Measurements from ENCODE around the gene CEP55. TPM values are rescaled to one million over a fixed set of nuclear protein-coding genes. Genes with fewer than 3 reads are reported as not detected.

Gene CEP55
- total RNA-seq, 1 experiment from 2014 or later: 62.6 TPM

GRCh38 chr10:93554760-93555432 lies 58.5 kb downstream of the CEP55 start:
- Histone ChIP-seq H2AFZ (ENCODE audit: low read length) (peak overlapping the region; percentile 76), H3K4me2 (ENCODE audit: low read length) (peak overlapping the region; percentile 51)
- POLR2A ChIA-PET (ENCODE audit: unreplicated experiment): interaction anchor here (0.6 kb wide), 1 partner anchor 124 kb away, joined by 8 read pairs; no protein-coding TSS in a partner anchor

GRCh38 chr10:93559490-93559889 lies 63.1 kb downstream of the CEP55 start:
- no peak for DNase-seq
- H3K36me3 ChIP-seq (ENCODE audit: low read depth, low read length): no peaks in the 10 kb centered on the region
- POLR2A ChIA-PET (ENCODE audit: unreplicated experiment): no interaction called here
- no peak overlapping the region for H3K27ac ChIP-seq (ENCODE audit: low read length)
- H2AFZ ChIP-seq (ENCODE audit: low read length): no peak overlapping the region
- TF ChIP-seq EZH2 (IDR thresholded peaks at IDR 0.05; ENCODE audit: low read length, unreplicated experiment) (no peak), EZH2phosphoT487 (IDR thresholded peaks at IDR 0.05; ENCODE audit: borderline replicate concordance, low read length) (no peak), CTCF (conservative IDR thresholded peaks at IDR 0.05; ENCODE audit: low read depth, low read length) (no peak)
- no peak overlapping the region for H3K9ac ChIP-seq (ENCODE audit: low read length)
- ATAC-seq: no peak
- H3K4me1 ChIP-seq (ENCODE audit: insufficient read depth, low read length): peaks cover 5% of the 10 kb centered on the region
- no peaks in the 10 kb centered on the region for H4K20me1 ChIP-seq (ENCODE audit: low read length)
- intact Hi-C loops (cut with micrococcal nuclease): no loop called here
- no peaks in the 10 kb centered on the region for H3K9me3 ChIP-seq (ENCODE audit: low read length)
- H3K4me3 ChIP-seq (ENCODE audit: low read length): no peak overlapping the region
- no peaks in the 10 kb centered on the region for H3K27me3 ChIP-seq (ENCODE audit: low read length)
- CTCF ChIA-PET: no interaction called here
- H3K4me2 ChIP-seq (ENCODE audit: low read length): no peak overlapping the region
- BruUV-seq (replicated peaks): no TSS peak
- no peaks in the 10 kb centered on the region for H3K79me2 ChIP-seq (ENCODE audit: low read length)
- no peaks in the 10 kb centered on the region for H3K9me2 ChIP-seq (replicated peaks; ENCODE audit: low read length)
- H3F3A ChIP-seq (ENCODE audit: low read length, unreplicated experiment): no peaks in the 10 kb centered on the region

More at GRCh38 chr10:93554760-93555432, 58.5 kb downstream of the CEP55 start:
- Histone ChIP-seq H4K20me1 (ENCODE audit: low read length) (no peaks in the 10 kb centered on the region), H3F3A (ENCODE audit: low read length, unreplicated experiment) (no peaks in the 10 kb centered on the region), H3K79me2 (ENCODE audit: low read length) (no peaks in the 10 kb centered on the region), H3K9me3 (ENCODE audit: low read length) (no peaks in the 10 kb centered on the region), H3K36me3 (ENCODE audit: low read depth, low read length) (no peaks in the 10 kb centered on the region), H3K9ac (ENCODE audit: low read length) (no peak overlapping the region; the same call in 1 of the 2 replicates), H3K27ac (ENCODE audit: low read length) (0 out of 2 replicates have a peak overlapping the region, but pooled peaks have one; percentile 18), H3K4me3 (ENCODE audit: low read length) (no peak overlapping the region), H3K9me2 (replicated peaks; ENCODE audit: low read length) (no peaks in the 10 kb centered on the region), H3K27me3 (ENCODE audit: low read length) (no peaks in the 10 kb centered on the region), H3K4me1 (ENCODE audit: insufficient read depth, low read length) (peaks cover 5% of the 10 kb centered on the region)
- no TSS peak for BruUV-seq (replicated peaks)
- ATAC-seq (peak; percentile 88), DNase-seq (peak; percentile 77)
- CTCF ChIA-PET: interaction anchor here (1.0 to 1.3 kb wide), 2 partner anchors 123 to 126 kb away, joined by 4 to 21 read pairs; no protein-coding TSS in a partner anchor
- intact Hi-C loops (cut with micrococcal nuclease): loop anchor here (1.0 kb wide), 1 partner anchor 125 kb away; no protein-coding TSS in a partner anchor
- TF ChIP-seq EZH2 (IDR thresholded peaks at IDR 0.05; ENCODE audit: low read length, unreplicated experiment) (no peak), EZH2phosphoT487 (IDR thresholded peaks at IDR 0.05; ENCODE audit: borderline replicate concordance, low read length) (no peak), CTCF (conservative IDR thresholded peaks at IDR 0.05; ENCODE audit: low read depth, low read length) (peak; percentile 73)

- H4K20me1 ChIP-seq (ENCODE audit: low read length): no peaks in the 10 kb centered on the region
- BruUV-seq (replicated peaks): no TSS peak
Measured at GRCh38 chr10:93560541-93560940, 64.1 kb downstream of the CEP55 start.

More at GRCh38 chr10:93560541-93560940, 64.1 kb downstream of the CEP55 start:
- TF ChIP-seq CTCF (conservative IDR thresholded peaks at IDR 0.05; ENCODE audit: low read depth, low read length): no peak
- TF ChIP-seq EZH2phosphoT487 (IDR thresholded peaks at IDR 0.05; ENCODE audit: borderline replicate concordance, low read length): no peak
- TF ChIP-seq EZH2 (IDR thresholded peaks at IDR 0.05; ENCODE audit: low read length, unreplicated experiment): no peak
- H2AFZ ChIP-seq (ENCODE audit: low read length): no peak overlapping the region
- H3K79me2 ChIP-seq (ENCODE audit: low read length): no peaks in the 10 kb centered on the region
- H3K4me2 ChIP-seq (ENCODE audit: low read length): no peak overlapping the region
- no peaks in the 10 kb centered on the region for H3K9me3 ChIP-seq (ENCODE audit: low read length)
- intact Hi-C loops (cut with micrococcal nuclease): no loop called here
- H3F3A ChIP-seq (ENCODE audit: low read length, unreplicated experiment): no peaks in the 10 kb centered on the region
- POLR2A ChIA-PET (ENCODE audit: unreplicated experiment): no interaction called here
- no peaks in the 10 kb centered on the region for H3K27me3 ChIP-seq (ENCODE audit: low read length)
- CTCF ChIA-PET: no interaction called here
- DNase-seq (no peak), ATAC-seq (no peak)
- no peaks in the 10 kb centered on the region for H3K9me2 ChIP-seq (replicated peaks; ENCODE audit: low read length)
- no peak overlapping the region for H3K4me3 ChIP-seq (ENCODE audit: low read length)
- no peaks in the 10 kb centered on the region for H3K4me1 ChIP-seq (ENCODE audit: insufficient read depth, low read length)
- no peaks in the 10 kb centered on the region for H3K36me3 ChIP-seq (ENCODE audit: low read depth, low read length)
- H3K27ac ChIP-seq (ENCODE audit: low read length): no peak overlapping the region
- no peak overlapping the region for H3K9ac ChIP-seq (ENCODE audit: low read length)
